K562 (cell line): Measurements from ENCODE around the gene SETD3. TPM values are rescaled to one million over a fixed set of nuclear protein-coding genes. Genes with fewer than 3 reads are reported as not detected.

Source experiments
- ATAC-seq: fragments of 200-7000 bp; cut with Tn5 transposase; 3 replicates; pipeline ENCODE4 v1.9.1; 2020; ENCODE audit warnings: moderate library complexity
- BruUV-seq: library from RNA; stranded (reverse); fragments of 400-500 nt; replicated peaks from 2 replicates; lab custom pipeline; 2021; lab: Mats Ljungman, UMichigan
- CTCF ChIA-PET: fragments of 300-600 bp; formaldehyde crosslinking; extraction: SDS; loops from one replicate; lab custom pipeline; 2021; ENCODE audit warnings: low intra/inter-chr PET ratio; lab: Yijun Ruan, JAX
- POLR2A ChIA-PET: fragments of 300-600, 350-650 bp; sonication (Branson Sonifier 250); formaldehyde crosslinking; extraction: SDS; loops from one replicate; lab custom pipeline; 2021; ENCODE audit warnings: antibody characterized with exemption, inconsistent platforms; lab: Yijun Ruan, JAX
- DNase-seq, 4 experiments: peaks; one replicate each; pipeline versions ENCODE4 v3.0.0 to v3.0.0-alpha.2; 2011 to 2018; ENCODE audit warnings: low spot score in 3 of 4, mixed read lengths in 3 of 4; ENCODE audit errors: extremely low read depth in 1 of 4
- FAIRE-seq: peaks from 2 replicates; lab custom pipeline; 2011; peaks lifted over from hg19 to GRCh38; lab: Jason Lieb, UNC
- H2AFZ ChIP-seq: 2 replicates; pipeline ENCODE4 v1.6.0; 2011; ENCODE audit warnings: low read depth, low read length, control low read depth, inconsistent platforms
- H3K27ac ChIP-seq: fragments of 200-600 bp; 3 replicates; pipeline ENCODE4 v1.8.0; 2011; ENCODE audit warnings: low read depth, mild to moderate bottlenecking, control low read depth, inconsistent platforms, low read length, moderate library complexity, mixed read lengths; ENCODE audit errors: extremely low read depth
- H3K27me3 ChIP-seq, 2 experiments: fragments of 300-600 bp in 1 of 2; 2 replicates in 1 of 2; 3 replicates in 1 of 2; pipeline versions ENCODE4 v1.6.0 to v1.8.0; 2011; ENCODE audit warnings: inconsistent platforms in 2 of 2, low read length in 2 of 2, mild to moderate bottlenecking in 1 of 2, mixed read lengths in 1 of 2, moderate library complexity in 1 of 2; ENCODE audit not compliant: control insufficient read depth in 2 of 2, insufficient read depth in 2 of 2
- H3K36me3 ChIP-seq: fragments of 300-600 bp; 3 replicates; pipeline ENCODE4 v1.8.0; 2011; ENCODE audit warnings: mild to moderate bottlenecking, low read length, inconsistent platforms; ENCODE audit not compliant: control insufficient read depth, insufficient read depth
- H3K4me1 ChIP-seq, 2 experiments: fragments of 200-600 bp in 1 of 2; replicated peaks in 1 of 2; 2 replicates in 1 of 2; 3 replicates in 1 of 2; pipeline versions ENCODE4 v1.5.1 to v1.8.0; 2011; ENCODE audit warnings: inconsistent platforms in 2 of 2, low read length in 2 of 2, mild to moderate bottlenecking in 1 of 2, mixed read lengths in 1 of 2, moderate library complexity in 1 of 2; ENCODE audit not compliant: control insufficient read depth in 2 of 2, insufficient read depth in 2 of 2
- H3K4me2 ChIP-seq: 2 replicates; pipeline ENCODE4 v1.6.1; 2011; ENCODE audit warnings: low read length, control low read depth, inconsistent platforms, mixed read lengths; ENCODE audit not compliant: insufficient read depth
- H3K4me3 ChIP-seq: fragments of 200-600 bp; sonication (generic), shearing (Covaris generic); 2 replicates; pipeline ENCODE4 v1.5.1; 2016; ENCODE audit warnings: control low read depth, inconsistent platforms
- H3K79me2 ChIP-seq: fragments of 200-600 bp; 3 replicates; pipeline ENCODE4 v1.8.0; 2011; ENCODE audit warnings: low read length, inconsistent platforms; ENCODE audit not compliant: control insufficient read depth, insufficient read depth
- H3K9ac ChIP-seq, 2 experiments: 2 replicates each; pipeline versions ENCODE4 v1.6.0 to v1.6.1; 2011; ENCODE audit warnings: low read depth in 2 of 2, low read length in 2 of 2, control low read depth in 1 of 2, inconsistent platforms in 1 of 2, mild to moderate bottlenecking in 1 of 2, mixed read lengths in 1 of 2; ENCODE audit not compliant: insufficient read depth in 1 of 2
- H3K9me1 ChIP-seq: one replicate; pipeline ENCODE4 v1.6.0; 2011; ENCODE audit warnings: inconsistent platforms, mild to moderate bottlenecking, low read length, moderate library complexity; ENCODE audit not compliant: control insufficient read depth, insufficient read depth
- H3K9me3 ChIP-seq: replicated peaks from 2 replicates; pipeline ENCODE4 v1.5.1; 2011; ENCODE audit warnings: low read depth, low read length, inconsistent platforms; ENCODE audit not compliant: control insufficient read depth, insufficient read depth
- H4K20me1 ChIP-seq: replicated peaks from 2 replicates; pipeline ENCODE4 v1.6.1; 2011; ENCODE audit warnings: low read length, inconsistent platforms, mixed read lengths; ENCODE audit not compliant: control insufficient read depth, insufficient read depth
- ATF1 ChIP-seq, 2 experiments: fragments of 450-650 bp in 1 of 2; IDR thresholded peaks; 2 replicates each; pipeline ENCODE4 v1.6.1; 2016; ENCODE audit warnings: missing compliant biosample characterization in 1 of 2, missing genetic modification characterization in 1 of 2
- CSDE1 ChIP-seq, 2 experiments: fragments of 450-650 bp; IDR thresholded peaks; 2 replicates each; pipeline ENCODE4 v1.6.1; 2016; ENCODE audit warnings: mild to moderate bottlenecking in 1 of 2
- E2F4 ChIP-seq: sonication (generic); formaldehyde crosslinking; IDR thresholded peaks from 2 replicates; pipeline ENCODE4 v1.8.0; 2022; ENCODE audit warnings: mild to moderate bottlenecking, low read depth, missing genetic modification reagents
- ETV5 ChIP-seq: sonication (generic); formaldehyde crosslinking; IDR thresholded peaks from 2 replicates; pipeline ENCODE4 v1.4.0; 2020; ENCODE audit warnings: low read depth, mild to moderate bottlenecking, missing genetic modification reagents
- GABPB2 ChIP-seq: fragments of 250-450 bp; sonication (Bioruptor Pico); conservative IDR thresholded peaks from 2 replicates; pipeline ENCODE4 v1.5.1; 2021; ENCODE audit warnings: mild to moderate bottlenecking
- GMEB1 ChIP-seq: fragments of 250-450 bp; sonication (Bioruptor Pico); IDR thresholded peaks from 2 replicates; pipeline ENCODE4 v1.4.0; 2020; ENCODE audit warnings: mild to moderate bottlenecking
- IRF1 ChIP-seq: sonication (generic); formaldehyde crosslinking; IDR thresholded peaks from 2 replicates; pipeline ENCODE4 v1.8.0; 2022; ENCODE audit warnings: missing genetic modification reagents, mild to moderate bottlenecking, borderline replicate concordance
- KAT8 ChIP-seq: fragments of 450-650 bp; IDR thresholded peaks from 2 replicates; pipeline ENCODE4 v1.6.1; 2016; ENCODE audit warnings: low read depth, mild to moderate bottlenecking
- NR2C2 ChIP-seq, 2 experiments: fragments of 200-800 bp in 1 of 2; sonication (Bioruptor generic) in 1 of 2; sonication (generic) in 1 of 2; formaldehyde crosslinking in 1 of 2; IDR thresholded peaks; 2 replicates each; pipeline versions ENCODE4 v1.6.1 to v1.8.0; 2016 to 2022; ENCODE audit warnings: mild to moderate bottlenecking in 1 of 2, missing compliant biosample characterization in 1 of 2, missing genetic modification characterization in 1 of 2, missing genetic modification reagents in 1 of 2
- POLR2A ChIP-seq: fragments of 450-650 bp; conservative IDR thresholded peaks from 2 replicates; pipeline ENCODE4 v1.6.1; 2016
- SMAD4 ChIP-seq: fragments of 250-450 bp; sonication (Bioruptor Pico); conservative IDR thresholded peaks from 2 replicates; pipeline ENCODE4 v1.8.0; 2021; ENCODE audit warnings: inconsistent platforms, mild to moderate bottlenecking, moderate library complexity
- SMARCA4 ChIP-seq: fragments of 450-650 bp; IDR thresholded peaks from 2 replicates; pipeline ENCODE4 v1.6.1; 2016
- SMC3 ChIP-seq: conservative IDR thresholded peaks from 2 replicates; pipeline ENCODE4 v1.6.1; 2011; ENCODE audit warnings: low read depth, low read length, improper control_type of control experiment; ENCODE audit not compliant: insufficient read depth
- ZNF518B ChIP-seq: fragments of 250-450 bp; sonication (Bioruptor Pico); IDR thresholded peaks from 2 replicates; pipeline ENCODE4 v1.5.0; 2021; ENCODE audit warnings: mild to moderate bottlenecking, moderate library complexity
- WGBS: fragments of 100-300 bp; shearing (Covaris generic); methylation state at CpG from one replicate; pipeline ENCODE4 v1.1.6; 2016; ENCODE audit warnings: low coverage, mixed read lengths; ENCODE audit not compliant: insufficient coverage; ENCODE audit errors: missing lambda C conversion rate; 5-methylcytosine and 5-hydroxymethylcytosine counted together
- in situ Hi-C: fragments of 300-500 bp; cut with MboI; formaldehyde crosslinking; loops from 4 replicates; pipeline ENCODE4 v1.15.0; 2018; ENCODE audit warnings: inconsistent platforms, mixed read lengths
- intact Hi-C: fragments of 100-400 bp; cut with micrococcal nuclease; formaldehyde crosslinking; loops from 2 replicates; pipeline ENCODE4 v1.14.2; 2022
- polyA plus RNA-seq, 8 experiments: library from polyadenylated mRNA; depleted of rRNA in 4 of 8; stranded (reverse) in 5 of 8; unstranded in 3 of 8; fragments of >200 nt; fragmentation: Nextera tagmentation in 2 of 8; fragmentation: Illumina TruSeq in 1 of 8; extraction: Ambion mirVana in 2 of 8; extraction: Trizol in 1 of 8; gene quantifications; 2 replicates each; pipeline versions ENCODE4 v1.2.1 to v1.2.3, GENCODE V29; 2011 to 2014; ENCODE audit warnings: inconsistent platforms in 1 of 8, missing spikeins in 1 of 8
- total RNA-seq, 7 experiments: library from RNA; depleted of rRNA in 6 of 7; stranded (reverse); fragments of >200 nt in 6 of 7; fragmentation: Illumina TruSeq in 2 of 7; extraction: Trizol in 2 of 7; gene quantifications; 2 replicates each; pipeline versions ENCODE4 v1.2.1 to v1.2.3, GENCODE V29; 2011 to 2021; ENCODE audit warnings: low replicate concordance in 1 of 7

The SETD3 gene
- total and polyA plus RNA-seq, 9 of the 15 experiments (the other 6 are each of a cell fraction or from before 2014, with no cell fraction given) = 8.5 to 35.9 (median 26.5) TPM

- H3K79me2 ChIP-seq = no peaks in the 10 kb centered on the region
- H3K4me3 ChIP-seq = no peak overlapping the region
- in situ Hi-C loops (loop anchor here (25.0 kb wide), 1 partner anchor 503 kb away; no protein-coding TSS in a partner anchor), intact Hi-C loops (loop anchor here (10.0 kb wide), 1 partner anchor 240 kb away; no protein-coding TSS in a partner anchor)
- no peaks in the 10 kb centered on the region for H3K36me3 ChIP-seq
- ChIA-PET POLR2A (no interaction called here), CTCF (no interaction called here)
- no peak for FAIRE-seq
- H3K4me2 ChIP-seq = no peak overlapping the region
- peaks cover 17 to 74% of the 10 kb centered on the region in 2 experiments for H3K27me3 ChIP-seq
- H3K27ac ChIP-seq = no peak overlapping the region
- WGBS = 0% methylated on average over 14 of the region's 20 CpGs
- DNase-seq = no peak
- H3K9ac ChIP-seq = no peak overlapping the region
- H3K9me1 ChIP-seq = no peaks in the 10 kb centered on the region
- BruUV-seq = no TSS peak
- no peaks in the 10 kb centered on the region for H3K9me3 ChIP-seq
- ATAC-seq = no peak
- H3K4me1 ChIP-seq = peaks cover 0 to 6% of the 10 kb centered on the region in 2 experiments; a peak in 1 of 5 replicates
- no peak overlapping the region for H2AFZ ChIP-seq
- H4K20me1 ChIP-seq = no peaks in the 10 kb centered on the region; the same call in 1 of the 2 replicates
- no peak for TF ChIP-seq GMEB1 (CRISPR knock-in tag)
- no peak for TF ChIP-seq IRF1 (CRISPR knock-in tag)
- TF ChIP-seq SMC3 = no peak
- no peak for TF ChIP-seq KAT8
- no peak for TF ChIP-seq E2F4 (CRISPR knock-in tag)
- no peak for TF ChIP-seq GABPB2 (CRISPR knock-in tag)
- no peak for TF ChIP-seq ZNF518B (CRISPR knock-in tag)
- no peak for TF ChIP-seq SMAD4 (CRISPR knock-in tag)
- no peak for TF ChIP-seq ATF1 (CRISPR knock-in tag; IDR thresholded peaks at IDR 0.05)
- no peak for TF ChIP-seq ATF1 (tag; IDR thresholded peaks at IDR 0.05)
- TF ChIP-seq ETV5 = no peak
- no peak for TF ChIP-seq NR2C2 (CRISPR knock-in tag; IDR thresholded peaks at IDR 0.05)
- no peak for TF ChIP-seq NR2C2 (tag; IDR thresholded peaks at IDR 0.05)
- TF ChIP-seq SMARCA4 = no peak
- no peak for TF ChIP-seq CSDE1 (IDR thresholded peaks at IDR 0.05)
- no peak for TF ChIP-seq POLR2A
These were observed 95.9 kb downstream of the SETD3 start for GRCh38 chr14:99384450-99385417.
